ENCODE results near the gene CARD19.

CARD19 gene

DNA sequence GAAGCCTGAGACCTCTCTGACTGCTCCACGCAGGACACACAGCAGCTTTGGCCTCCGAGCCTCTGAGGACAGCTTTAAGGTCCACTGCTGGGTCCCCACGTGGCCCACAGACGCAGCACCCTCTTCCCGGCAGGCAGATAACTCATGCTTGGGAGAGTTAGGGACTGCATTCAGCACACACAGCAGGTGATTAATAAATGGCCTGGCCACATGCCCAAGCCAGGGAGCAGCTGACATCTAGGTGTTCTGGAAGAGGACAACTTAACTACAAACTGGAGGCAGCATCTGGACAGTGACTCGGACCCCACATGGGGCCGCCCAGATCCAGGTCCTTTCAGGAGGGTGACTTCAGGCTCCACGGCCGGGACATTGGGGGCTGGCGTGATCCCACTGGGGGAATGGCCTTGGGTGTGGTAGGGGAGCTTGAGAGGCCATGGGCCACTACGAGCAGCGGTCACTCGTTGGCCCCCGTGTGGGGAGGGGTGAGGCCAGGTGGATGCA is 26.8 kb downstream of the CARD19 start:
- peak in 1 of 2 experiments; percentile 1 for DNase-seq

DNA sequence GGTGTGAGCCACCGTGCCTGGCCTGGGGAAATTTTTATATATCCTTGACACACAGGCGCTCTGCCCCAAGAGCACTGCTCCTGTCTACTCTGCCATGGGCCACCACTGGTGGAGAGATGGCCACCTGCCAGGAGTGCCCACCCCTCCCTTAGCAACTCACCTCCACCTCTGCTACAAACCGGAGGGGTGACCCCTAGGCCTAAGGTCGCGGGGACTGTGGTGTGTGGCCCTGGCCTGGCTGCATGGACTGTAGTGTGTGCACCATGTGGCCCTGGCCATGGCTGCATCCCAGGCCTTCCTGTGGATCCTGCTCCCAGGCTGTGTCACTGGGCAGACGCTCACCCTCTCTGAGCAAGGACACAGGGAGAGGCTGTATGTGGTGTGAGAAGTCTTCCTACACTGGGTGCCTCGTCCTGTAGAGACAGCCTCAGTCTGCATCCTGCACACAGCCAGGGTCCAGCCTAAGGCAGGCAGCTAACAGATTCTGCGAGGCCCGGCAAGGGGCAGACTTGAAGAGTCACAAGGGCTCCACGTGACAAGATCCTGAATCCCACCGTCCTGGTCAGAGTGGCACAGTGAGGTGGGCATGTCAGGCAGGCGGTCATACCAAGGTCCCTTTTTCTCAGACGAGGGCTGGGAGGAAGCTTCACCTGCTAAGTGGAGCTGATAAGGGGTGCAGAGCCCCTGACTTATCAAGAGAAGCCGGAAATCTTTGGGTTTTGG is 27.7 kb downstream of the CARD19 start:
- peak in 1 of 2 experiments; percentile 1 for DNase-seq

DNA sequence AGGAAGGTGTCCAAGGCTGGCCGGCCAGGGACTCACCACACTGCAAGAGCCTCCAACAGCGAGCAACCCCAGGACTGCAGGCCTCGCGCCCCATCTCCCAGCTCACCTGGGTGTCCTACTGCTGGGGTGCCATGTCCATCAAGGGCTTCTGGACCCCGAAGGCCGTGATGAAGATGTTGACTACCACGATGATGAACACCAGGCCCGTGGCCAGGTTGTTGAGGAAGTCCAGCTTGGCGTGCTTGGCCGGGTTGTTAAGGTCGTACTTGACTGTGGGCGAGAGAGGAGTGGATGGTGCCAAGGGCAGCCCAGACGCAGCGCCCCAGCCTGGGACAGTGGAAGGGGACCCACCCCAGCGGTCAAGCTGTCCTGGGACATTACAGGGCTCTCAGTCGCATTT is 28.8 kb downstream of the CARD19 start:
- DNase-seq, result no peak

DNA sequence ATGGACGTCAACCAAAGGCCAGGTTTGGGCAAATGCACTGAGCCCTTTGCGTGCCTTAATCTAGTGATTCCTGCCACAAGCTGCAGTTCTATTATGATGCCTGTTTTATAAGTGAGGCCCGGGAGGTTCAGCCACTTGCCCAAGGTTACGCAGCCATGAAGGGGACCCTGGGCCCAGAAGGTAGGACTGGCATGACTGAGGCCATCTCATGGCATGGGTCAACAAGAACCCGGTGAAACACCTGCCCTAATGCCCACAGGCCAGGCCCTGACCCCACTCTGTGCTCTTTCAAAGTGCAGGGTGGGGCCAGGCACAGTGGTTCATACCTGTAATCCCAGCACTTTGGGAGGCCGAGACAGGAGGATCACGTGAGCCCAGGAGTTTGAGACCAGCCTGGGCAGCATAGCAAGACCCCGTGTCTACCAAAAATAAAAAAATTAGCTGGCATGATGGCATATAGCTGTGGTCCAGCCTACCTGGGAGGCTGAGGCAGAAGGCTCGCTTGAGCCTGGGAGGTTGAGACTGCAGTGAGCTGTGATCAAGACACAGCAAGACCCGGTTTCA is 29.4 kb downstream of the CARD19 start:
- no peak for DNase-seq

DNA sequence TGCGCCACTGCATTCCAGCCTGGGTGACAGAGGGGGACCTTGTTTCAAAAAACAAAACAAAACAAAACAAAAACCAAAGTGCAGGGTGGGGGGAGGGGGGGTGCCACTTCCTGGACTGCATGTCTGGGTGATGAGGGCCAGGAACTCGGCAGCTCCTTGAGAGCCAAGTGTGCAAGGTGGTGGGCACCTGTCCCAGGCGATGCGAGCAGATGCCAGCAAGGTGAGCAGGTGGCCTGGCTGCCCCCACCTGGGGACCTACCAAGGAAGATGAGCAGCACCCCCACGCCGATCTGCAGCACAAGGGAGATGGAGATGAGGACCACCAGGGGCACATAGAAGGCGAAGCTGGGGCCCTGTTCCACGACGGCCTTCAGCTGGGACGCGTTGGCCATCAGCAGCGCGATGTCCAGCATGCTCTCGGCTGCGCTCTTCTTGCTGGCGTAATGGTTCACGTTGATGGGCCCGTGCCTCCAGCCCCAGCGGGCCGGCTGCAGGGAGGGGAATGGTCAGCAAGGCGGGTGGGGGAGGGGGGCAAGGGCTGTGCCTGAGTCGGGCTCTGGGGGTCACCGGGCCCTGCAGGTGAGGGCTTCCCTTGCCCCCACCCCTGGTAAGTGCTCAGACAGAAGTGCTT is 30.2 kb downstream of the CARD19 start:
- DNase-seq, result no peak

DNA sequence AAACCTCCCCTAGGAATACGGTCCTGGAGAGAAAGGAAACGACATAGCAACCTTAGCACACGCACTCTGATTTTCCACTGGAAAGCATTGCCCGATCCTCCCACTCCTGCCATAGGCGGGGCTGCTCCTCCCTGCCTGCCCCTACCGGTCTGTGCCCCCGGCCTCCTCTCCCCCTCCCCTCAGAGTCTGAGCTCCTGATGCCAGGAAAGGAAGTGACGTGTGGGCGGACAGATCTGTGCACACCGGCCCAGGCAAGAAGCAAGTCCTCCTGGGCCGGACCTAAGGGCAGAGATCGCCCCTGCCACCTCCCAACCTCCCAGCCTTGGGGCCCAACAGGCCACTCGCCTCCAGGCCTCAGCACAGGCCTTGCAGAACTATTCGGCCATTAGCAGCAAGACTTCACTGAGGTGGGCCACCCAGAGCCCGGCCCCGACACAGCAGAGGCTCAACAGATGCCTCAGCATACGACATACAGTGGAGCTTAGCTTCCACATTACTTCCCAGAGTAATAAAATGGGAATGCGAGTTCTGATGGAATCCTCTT is 30.9 kb downstream of the CARD19 start:
- DNase-seq, result no peak

DNA sequence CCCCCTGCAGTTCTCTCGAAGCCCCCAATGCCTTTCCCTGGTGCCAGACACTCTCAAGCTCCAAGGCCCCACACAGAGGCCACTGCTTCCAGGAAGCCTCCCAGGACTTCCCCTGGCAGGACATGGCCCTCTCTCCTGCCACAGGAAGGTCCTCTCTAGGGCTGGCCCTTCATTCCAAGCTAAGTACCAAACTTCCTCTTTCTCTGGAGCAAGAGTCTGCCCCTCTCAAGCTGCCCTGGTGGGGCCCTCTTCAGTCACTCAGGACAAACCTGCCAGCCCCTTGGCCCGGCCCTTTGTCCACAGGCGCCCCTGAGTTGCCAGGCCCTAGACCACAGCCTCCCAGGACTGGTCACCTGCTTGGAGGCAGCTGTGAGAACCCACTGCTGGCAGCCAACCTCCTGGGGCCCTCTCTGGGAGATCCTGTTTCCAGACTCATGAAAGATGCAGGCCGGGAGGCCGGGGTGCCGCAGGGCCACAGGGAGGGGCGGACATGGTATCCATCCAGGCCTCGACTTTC is 31.4 kb downstream of the CARD19 start:
- DNase-seq, result no peak

DNA sequence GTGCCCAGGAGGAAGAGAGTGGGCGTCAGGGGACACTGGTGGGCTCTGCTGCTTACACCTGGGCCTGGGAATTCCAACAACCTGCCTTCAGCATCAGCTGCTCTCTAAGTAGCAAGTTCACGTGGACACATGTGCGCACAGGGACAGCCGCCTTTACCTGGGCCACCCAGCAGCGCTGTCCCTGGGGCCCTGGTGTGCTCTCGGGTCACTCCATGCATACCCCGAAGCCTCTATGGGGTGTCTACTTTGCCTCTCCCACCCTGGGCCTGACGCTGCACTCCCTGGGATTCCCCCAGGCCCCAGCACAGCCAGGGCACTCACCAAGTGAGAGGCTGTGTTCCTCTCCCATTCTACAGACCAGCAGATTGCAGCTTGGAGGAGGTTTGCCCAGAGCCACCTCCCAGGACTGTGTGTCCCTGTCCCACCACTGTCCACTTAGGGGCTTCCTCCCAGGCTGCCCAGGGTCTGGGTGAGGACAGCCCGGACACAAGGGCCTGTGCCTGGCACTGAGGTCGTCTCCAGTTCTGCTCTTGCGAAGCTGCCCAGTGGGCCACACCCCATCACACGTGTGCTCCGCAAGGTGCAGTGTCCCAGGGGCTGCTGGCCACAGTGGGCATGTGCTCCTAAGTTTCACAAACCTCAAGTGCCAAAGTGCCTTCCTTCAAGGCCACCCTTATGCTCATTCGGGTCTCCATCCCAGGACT is 32.1 kb downstream of the CARD19 start:
- DNase-seq, result no peak

DNA sequence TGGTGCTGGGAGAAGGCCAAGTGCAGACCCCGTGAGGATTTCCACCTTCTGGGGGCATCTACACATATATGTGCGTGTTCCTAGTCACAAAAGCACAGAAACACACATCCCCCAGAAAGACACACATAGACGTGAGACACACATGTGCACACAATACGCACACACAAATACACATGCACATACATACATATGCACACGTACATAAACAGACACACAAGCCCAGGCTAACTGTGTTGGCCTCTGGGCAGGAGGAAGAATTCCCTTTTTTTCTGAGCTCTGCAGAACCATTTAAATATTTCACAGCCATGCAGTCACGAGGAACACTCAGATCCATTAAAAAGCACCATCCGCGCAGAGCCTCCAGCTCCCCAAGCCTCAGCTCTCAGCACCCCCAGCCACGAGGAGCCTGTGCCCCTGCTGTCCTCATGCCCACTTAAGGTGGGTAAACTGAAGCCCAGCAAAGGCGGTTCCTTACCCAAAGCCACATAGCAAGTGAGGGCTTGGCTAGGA is 32.8 kb downstream of the CARD19 start:
- DNase-seq, result no peak

DNA sequence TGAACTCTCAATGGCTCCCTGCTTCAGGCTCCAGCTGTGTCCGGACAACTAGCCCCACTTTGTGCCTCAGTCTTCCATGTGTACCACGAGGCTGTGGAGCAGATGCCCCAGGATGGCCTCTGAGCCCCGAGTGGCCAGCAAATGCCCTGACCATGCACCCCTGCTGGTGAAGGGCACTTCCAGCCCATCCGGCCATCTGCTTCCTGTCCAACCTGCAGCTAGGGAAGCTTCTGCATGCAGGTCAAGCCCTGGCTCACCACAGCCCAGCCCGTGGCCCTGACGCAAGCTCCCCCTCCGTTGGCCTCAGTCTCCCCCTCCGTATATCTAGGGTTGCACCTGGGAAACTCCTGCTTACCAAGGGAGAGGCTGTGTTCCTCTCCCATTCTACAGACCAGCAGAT is 33.3 kb downstream of the CARD19 start:
- no peak for DNase-seq

DNA sequence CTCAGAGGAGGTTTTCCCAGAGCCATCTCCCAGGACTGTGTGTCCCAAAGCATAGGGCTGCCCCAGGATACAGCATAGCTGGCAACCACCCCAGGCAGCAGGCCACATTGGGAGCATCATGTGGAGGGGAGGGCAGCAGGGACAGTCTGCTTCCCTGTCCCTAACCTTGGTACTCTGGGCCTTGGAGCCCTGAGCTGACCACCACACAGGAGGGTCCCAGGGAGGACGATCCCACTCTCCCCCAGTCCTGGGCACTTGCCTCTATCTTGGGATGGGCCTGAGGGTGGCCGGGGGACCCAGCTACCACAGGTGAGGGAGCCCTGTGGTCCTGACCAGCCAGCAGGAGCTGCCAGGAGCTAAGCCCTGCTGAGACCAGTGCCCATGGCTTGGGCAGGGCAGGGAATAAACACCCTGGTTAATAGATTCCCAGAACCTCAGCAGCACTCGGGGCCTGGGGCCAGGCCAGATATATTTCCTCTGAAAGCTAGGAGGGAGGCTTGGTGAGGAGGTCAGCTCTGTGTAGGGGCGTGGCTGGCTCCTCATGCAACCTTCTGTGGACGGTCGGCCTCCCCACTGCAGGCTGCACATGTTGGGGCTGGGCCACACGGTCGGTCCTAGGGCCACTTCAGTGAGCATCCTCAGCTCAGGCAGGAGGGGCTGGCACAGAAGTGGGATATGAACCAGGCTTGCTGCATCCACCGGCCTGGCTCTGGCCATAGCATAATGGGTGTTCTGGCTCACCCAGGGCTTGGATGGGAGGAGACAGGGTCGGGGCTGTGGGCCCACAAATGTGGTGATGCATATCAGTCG is 33.9 kb downstream of the CARD19 start:
- no peak for DNase-seq

DNA sequence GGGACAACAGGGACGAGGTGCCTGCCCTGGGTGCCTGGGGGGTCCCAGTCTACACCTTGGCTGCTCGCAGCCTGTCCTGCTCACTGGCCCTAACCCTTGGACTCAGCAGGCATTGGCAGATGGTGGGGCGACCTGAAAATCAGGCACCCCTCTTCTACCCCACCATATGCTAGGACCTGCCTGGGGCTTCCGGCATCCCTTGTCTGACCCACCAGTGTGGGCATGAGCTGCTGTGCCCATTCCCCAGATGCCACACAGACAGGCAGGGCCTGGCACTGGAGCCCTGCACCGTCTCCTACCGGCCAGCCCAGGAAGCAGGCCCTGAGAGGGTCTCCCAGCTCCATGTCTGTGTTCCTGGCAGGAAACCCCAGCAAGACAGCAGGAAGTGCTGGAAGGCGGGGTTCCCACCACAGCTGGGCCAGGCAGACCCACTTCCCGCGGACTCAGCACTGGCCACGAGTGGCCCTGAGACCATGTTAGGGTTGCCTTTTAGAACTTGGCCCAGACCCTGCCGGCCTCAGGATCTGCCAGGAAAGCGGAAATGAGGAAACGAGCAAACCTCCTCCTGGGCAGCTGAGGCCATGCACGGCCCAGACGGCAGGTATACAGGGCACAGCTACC is 35.0 kb downstream of the CARD19 start:
- no peak for DNase-seq

DNA sequence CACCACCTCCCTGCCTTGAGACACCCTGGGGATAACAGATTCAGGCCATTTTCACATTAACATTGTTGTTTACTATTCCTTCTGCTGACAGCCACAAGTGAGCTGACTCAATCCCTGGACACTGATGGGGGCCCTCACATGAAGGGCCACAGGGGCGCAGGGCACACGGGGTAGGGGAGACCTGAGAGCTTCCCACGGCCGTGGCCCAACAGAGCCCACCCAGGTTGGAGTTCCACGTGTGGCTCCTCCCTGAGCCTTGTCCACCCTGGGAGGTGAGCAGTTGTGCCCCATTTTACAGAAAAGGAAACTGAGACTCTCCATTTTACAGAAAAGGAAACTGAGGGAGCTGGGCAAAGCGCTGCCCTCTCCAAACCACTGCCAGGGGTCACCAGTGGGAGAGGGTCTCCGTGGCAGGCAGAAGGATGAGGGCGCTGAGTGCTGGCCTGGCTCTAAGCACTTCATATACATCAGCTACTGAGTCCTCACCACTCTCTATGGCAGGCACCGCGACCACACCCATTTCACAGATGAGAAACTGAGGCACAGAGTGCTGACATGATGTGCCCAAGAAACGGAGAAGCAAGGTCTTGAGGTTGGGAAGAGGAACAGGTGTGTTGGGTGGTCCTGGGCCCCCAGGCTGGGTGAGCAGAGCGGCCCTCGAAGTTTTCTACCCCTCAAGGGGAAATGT is 35.7 kb downstream of the CARD19 start:
- no peak for DNase-seq

DNA sequence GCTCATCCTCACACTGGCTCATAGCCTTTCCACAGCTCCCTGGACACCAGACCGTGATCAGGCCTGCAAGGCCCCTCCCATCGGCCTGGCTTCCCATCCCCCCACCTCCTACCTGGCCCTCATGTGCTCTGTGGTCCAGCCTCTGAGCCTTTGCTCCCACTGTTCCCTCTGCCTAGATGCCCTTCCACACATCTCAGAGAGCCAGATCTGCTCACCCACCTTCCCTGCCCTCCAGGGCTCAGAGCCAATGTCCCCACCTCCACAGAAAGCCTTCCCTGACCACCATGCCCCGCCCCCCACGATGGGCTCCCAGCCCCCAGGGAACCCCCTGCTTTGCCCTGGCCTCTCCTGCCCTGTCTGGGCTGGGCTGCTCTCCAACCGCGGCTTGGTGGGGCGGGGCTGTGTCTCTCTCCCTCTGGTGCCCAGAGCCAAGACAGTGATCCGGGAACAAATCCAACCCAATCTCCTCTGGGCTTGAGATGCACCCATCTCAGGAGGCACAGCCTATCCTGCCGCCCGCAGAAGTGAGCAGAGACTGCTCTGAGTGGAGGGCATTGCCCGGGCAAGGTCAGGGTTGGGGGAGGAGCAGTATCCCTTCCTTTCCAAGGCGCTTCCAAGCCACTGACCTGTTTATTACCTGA is 36.4 kb downstream of the CARD19 start:
- DNase-seq, result no peak

DNA sequence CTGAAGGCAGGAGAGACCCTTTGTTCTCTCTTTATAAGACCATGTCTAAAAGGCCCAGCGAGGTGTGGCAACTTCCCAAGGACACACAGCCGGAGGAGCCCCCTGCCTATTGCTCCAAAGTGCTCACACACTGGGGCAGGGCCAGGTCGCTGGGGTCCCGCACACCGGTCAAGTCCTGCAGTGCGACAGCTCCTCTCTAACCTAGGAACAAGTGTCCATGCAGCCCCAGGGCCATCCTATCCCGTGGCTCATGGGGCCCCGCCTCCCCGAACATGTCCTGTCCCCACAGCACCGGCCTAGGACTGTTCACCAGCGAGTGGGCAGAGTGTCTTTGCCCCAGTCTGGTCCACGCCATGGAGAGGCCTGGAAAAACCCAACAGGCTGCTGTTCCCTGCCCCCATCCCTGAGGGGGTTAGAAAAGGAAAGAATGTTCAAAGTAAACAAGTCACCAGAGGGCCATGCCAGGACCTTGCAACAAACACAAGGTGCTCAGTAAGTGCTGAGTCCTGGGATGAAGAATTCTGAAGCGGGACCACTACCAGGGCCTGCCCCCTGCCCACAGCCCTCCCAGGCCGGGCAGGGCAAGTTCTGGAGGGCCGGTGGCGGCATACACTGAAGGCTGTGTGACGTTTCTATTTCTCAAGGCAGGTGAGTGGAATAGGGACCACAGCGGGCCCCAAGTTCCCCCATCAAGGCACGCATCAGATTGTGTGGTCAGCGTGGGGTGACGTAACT is 37.1 kb downstream of the CARD19 start:
- no peak for DNase-seq

DNA sequence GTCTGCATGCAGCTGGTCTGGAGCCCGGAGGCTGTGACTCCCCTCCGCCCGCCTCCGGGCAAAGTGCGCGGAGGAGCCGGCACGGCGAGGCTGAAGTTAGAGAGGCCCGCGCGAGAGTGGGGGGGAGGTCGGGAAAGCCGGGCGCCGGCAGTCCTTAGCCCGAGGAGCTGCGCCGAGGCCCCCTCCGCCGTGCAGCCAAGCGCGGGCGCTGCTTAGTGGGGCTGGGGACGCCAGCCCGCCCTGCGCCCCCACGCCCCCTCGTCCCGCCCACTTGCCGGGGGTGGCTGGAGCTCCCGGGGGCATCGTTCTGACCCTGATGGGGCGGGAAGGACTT is 37.6 kb downstream of the CARD19 start:
- DNase-seq, result peak; percentile 37 to 40

DNA sequence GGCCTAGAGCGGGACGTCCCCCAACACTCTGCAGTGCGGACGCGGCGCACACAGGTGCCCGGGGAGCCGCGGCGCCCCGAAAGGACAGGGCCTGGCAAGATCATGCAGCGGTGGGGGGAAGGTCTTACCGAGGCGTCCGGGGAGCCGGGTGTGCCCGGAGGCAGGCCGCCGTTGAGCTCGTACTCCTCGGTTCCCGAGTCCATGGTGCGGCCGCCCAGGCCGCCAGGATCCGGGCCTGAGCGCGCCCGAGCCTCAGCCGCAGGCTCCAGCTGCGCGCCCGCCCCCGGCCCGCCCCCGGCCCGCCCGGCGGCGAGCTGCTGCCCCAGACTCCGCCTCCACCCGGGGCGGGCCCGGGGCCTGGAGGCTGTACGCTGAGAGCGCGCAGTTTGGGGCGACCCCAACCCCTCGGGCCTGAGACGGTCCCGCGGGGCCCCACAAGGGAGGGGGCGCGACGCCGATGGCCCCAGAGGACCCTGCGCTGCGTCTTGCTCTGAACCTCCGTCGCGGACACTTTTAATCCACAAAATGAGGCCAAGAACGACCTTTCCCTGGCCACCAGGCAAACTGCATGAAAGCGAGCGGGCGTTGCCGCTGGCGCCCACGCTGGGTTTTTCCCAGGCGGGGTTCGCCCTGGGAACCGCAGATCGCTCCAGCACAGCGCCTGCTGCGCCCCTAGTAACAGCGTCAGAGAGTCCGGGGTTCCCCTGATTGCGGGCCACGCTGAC is 38.2 kb downstream of the CARD19 start, which contains the start of gene NINJ1:
Gene NINJ1 (minus strand): TSS at position 237 of the 725 bp plus-strand sequence. CDS start 34 bp downstream, at position 203.
- peak; percentile 82 to 94 for DNase-seq

DNA sequence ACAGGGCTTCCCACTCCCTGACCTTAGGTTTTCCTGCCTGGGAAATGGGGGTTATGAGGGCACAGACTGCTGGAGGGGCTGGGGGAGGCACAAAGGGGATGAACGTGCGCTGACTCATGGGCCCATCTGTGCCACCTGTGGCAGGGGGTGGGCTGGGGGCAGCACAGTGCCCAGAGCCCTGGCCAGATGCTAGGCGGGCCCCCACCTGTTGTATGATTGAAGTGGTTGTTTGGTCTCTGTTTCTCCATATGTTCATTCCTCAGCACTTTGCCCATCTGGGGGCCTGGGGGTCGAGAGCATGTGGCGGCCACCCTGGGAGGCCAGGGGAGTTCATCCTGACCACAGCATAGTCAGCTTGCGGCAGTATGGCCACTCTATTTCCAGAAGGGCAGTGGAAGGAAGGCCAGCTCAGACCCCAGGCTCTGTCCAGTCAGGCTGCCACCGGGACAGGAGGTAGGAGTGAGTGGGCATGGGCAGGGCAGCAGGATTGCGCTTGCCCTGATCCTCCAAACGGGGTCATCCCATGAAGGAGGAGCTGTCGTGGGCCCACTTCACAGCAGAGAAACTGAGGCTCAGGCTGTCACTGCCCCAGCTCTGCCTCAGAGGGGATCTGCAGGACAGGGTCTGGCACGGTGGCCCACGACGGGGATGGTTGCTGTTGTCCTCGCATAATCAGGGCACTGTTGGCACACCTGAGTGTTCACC is 38.9 kb downstream of the CARD19 start:
- no peak for DNase-seq

All from stimulated activated CD4-positive, alpha-beta T cell treated with anti-CD3 and anti-CD28 coated beads, Interleukin-4, amount 100 ng/mL, for 4 hours (primary cell).